TTC549 (cell line): ENCODE data around the gene COL4A2.

Experiments used
- FAIRE-seq: peaks from 2 replicates; lab custom pipeline; 2012; peaks lifted over from hg19 to GRCh38; lab: Jason Lieb, UNC

The COL4A2 gene

DNA sequence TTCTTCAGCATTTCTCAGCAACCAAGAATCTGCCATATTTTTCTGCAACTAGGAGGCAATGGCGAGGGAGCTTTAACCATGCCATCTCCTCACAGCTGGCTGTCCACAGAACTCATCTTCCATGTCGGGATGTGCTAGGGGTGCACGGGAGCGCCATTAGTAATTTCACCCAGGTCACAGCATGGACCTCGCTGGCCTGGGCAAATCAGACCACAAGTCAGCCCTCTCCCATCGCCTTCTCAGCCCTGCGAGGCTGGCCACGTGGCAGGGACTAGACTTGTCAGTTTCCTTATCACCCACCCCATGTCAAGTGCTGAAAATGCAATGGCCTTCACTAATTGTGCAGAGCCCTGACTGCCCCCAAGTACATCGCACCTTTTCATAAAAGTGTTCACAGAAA is 15.8 kb upstream of the COL4A2 start:
- no peak for FAIRE-seq

DNA sequence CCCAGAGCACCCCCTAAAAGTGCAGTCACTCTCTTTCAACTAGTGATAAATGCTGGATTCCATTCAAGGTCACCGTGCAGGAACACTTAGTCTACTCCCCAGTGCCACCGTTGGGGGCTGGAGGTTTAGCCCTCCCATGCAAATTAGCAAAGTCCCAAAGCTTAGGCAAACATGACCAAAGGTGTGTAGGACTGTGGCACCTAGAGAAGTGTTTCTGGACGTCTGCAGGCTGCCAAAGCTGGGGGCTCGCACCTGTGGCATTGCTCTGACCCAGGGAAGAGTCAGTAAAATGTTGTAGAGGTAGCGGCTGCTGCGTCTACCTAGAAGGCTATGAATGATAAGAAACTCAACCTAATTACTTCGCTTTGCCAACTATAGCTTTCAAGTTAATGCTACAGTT is 14.0 kb upstream of the COL4A2 start:
- no peak for FAIRE-seq

DNA sequence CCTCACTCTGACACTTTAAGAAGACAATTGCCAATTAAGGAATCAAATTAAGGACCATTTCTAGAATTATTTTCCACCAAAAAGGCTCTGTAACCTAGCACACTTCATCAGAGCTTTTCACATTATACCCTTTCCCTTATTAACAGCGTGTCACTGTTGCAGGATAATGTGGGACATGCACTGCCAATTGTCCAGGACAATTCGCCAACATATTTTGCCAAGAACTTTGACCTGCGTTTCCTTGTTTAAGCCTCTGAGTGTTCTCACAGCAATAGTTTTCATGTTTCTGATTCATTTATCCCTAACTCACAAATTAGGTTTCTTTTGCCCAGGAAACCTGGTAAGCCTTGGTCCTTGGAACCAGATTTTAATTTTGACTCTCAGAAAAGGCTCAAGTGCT is 13.4 kb upstream of the COL4A2 start:
- no peak for FAIRE-seq

- no peak for FAIRE-seq
These were observed 12.9 kb upstream of the COL4A2 start for GRCh38 chr13:110294146-110294545.

DNA sequence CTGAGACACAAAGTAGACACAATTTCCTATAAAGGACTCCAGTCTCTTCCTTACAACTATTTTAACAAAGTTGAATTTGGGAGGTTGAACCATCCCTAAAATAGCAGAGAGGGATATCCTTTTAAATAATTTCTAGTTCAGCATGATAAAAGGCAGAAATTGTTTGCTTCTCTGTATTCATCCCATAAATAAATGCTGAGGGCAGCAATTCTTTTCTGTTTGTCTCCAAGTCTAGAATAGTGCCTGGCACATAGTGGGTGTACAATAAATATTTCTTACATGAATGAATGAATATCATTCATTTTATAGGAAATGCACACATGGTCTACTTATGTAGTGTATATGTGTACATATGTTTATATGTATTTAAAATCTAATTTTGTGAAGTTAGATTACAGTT is 12.5 kb upstream of the COL4A2 start:
- no peak for FAIRE-seq

DNA sequence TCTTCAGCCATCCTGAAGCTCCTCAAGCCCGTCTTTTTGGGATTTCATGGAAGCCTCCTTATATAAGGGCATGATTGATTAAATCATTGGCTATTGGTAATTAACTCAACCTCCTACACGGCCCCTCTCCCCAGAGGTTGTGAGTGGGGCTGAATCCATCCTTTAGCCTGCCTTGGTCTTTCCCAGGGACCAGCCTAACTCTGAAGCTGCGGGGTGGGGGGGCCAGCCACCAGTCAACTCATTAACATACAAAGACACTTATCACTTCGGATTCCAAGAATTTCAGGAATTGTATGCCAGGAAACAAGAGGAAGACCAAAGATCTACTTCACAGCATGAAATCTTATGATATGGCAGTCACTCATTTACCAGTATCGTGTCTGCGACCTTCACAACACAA is 10.1 kb upstream of the COL4A2 start:
- FAIRE-seq, result no peak

DNA sequence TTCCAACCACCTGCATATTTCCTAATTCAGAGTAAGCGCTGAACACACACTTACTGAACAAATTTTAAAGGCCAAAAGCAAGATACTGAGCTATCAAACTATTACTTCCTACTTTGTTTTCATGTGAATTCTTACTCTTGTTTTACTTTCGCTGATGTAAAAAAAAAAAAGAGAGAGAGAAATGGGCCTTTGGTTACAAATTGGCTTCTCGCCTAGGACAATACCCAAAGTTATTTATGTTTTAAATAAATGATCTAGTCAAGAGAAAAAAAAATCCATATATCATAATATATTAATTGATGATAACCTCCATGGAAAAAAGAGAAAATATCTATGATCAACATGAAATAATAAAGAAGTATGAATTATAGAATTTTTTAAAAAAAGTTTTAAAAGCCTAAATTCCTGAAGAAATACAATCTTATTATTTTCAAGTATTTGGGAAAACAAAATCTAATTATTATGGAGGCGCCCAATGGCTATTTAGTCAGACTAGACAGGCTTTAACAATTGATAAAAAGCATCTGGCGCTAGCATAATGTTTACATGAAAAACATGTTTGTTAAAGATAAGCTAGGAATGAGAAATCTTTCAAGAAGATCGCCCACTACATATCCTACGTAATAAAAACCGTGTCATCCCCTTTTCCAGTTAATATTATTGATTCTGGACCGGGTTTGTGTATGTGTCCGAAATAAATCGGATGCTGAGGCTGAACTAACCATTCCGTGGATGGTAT is 9.1 kb upstream of the COL4A2 start:
- no peak for FAIRE-seq

DNA sequence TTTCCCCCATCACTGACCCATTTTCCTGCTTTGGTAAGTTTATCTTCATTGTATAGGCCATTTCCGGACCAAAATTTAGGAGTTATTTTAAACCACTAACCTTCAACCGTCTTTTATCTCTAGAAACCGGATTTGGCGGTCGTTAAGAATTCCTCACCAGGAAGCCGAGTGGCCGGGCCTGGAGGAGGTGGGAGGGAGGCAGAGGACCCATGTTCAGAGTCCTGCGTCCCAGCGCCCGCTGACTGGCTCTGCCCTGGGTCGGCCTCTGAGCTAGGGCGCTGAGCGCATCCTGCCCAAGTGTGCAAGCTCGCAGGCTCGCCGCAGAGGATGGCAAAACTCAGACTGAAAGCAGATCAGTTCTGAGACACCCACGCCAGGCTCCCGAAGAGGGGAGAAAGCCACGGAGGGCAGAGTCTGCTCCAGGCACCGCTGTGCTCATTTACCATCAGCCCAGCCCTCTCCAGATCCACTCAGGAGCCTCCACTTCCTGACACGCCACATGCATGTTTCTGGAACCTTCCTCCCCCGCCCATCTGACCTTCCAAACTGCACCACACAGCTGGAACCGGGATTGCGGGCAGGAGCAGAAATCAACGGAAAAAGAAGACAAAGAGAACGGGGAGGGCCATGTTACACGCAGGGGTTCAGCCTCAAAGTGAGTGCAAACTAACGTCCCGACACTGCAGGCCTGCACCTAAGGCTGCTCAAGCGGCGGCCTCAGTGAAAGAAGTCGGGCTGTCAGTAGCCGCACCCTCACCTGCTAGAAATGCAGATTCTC is 8.4 kb upstream of the COL4A2 start:
- FAIRE-seq, result no peak

DNA sequence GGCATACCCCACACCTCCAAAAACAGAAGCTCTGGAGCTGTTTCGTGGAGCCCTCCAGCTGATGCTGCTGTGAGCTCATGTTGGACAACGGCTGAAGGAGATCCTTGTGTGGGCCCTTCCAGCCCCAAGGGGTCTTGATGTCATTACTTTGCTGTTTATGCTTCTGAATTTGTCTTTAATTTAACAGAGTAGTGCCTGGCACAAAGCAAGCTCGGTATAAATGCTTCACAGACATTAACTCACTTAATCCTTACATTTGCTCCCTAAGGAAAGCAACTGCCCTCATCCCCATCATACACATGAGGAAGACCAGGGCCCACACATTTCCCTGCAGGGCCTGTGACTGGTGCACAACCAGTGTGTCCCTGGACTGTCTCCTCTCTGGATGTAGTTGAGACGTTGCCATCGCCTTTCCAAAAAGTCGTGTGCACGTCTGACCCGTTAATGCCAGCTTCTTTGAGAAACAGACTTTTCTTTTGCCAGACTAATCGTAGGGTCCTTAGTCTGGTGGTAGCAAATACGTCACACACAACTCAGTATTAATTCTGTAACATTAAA is 7.7 kb upstream of the COL4A2 start:
- no peak for FAIRE-seq

DNA sequence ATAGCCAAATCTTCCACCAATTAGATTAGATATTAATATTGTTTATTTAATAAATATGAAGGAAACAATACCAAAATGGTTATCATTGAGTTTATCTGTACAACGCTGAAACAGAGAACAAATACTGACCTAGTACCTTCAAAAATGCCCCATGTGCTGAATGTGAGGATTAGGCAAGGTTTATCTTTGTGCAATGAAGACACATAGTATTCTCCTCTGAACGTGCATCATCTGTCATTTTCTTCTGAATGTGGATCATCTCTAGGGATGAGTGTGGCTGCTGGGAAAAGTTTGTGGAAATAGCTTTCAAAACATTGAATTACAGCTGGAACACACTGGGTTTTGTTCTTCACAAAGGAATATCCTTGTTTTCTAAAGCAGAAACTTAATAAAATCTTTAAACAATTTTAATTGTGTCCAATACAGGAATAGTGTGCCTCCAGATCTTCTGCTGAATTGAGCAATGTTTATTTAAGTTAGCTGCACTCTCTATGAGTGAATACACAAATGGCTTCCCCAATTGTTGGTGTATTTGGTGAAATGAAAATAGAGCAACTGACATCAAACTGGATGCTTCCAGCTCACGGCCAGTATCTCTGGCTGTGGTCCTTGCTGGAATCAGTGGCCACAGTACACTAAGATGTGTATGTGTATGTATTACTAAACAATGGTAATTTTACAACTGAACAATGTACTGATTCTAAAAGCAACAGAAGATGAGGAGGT is 6.8 kb upstream of the COL4A2 start:
- FAIRE-seq, result no peak

- FAIRE-seq, result no peak
These were observed 6.0 kb upstream of the COL4A2 start for GRCh38 chr13:110301083-110301482.

DNA sequence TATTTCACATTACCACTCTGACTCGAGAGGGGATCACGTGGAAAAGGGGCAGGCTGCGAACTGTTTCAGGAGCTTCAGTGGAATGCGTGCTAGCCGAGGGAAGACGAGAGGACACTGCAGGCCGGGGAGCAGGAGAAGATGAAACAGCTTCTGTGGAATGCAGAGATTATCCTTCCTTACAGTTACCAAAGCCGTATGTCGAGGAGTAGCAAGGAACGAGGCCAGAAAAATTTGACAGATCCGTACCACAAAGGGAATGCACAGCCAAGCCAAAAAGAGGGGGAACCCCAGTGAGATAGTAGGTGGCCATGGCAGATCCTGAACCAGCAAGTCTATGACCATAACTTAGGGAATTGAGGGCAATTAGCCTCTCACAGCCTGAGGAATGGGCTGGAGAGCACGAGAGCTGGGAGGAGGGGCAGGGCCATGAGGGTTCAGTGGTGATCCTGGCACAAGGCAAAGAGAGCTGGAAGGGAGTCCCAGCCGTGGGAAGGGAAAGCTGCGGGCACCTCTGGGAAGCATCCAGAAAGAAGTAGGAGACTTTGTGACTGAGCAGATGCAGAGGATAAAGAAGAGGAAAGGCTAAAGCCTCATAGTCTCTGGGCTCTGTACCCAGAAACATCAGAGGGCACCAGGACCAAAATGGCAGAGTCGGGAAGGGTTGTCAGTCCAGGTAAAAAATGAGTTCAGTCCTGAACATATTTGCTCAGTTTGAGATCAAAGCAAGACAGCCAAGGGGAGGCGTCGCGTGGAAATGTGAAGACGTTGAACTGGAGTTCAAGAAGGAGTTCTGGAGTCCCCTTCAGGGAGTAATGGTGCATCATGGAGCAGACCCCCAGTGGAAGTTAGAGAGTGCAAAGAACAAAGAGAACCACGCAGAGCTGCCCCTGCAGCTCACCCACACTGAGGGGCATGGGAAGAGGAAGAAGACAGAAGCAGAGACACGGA is 5.2 kb upstream of the COL4A2 start:
- FAIRE-seq, result no peak

GRCh38 chr13:110302997-110303396 is 4.1 kb upstream of the COL4A2 start:
- no peak for FAIRE-seq

DNA sequence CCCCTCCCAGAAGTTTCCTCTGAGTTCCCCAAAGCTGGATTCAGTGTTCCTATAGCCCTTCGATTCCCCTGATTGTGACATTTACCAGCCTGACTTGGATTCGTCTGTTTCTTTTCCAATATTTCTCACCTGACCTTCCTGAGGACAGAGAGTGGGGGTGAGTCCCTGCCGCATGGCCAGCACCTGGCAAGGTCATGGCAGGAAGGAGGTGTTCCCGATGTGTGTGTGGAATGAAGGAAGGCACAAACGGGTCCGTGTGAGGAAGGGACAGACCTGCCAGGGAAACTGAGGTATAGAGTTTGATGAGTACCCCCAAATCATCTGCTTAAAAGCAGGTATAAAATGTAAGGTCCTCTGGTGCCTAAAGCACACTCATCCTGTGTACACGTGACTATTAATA is 3.4 kb upstream of the COL4A2 start:
- no peak for FAIRE-seq

DNA sequence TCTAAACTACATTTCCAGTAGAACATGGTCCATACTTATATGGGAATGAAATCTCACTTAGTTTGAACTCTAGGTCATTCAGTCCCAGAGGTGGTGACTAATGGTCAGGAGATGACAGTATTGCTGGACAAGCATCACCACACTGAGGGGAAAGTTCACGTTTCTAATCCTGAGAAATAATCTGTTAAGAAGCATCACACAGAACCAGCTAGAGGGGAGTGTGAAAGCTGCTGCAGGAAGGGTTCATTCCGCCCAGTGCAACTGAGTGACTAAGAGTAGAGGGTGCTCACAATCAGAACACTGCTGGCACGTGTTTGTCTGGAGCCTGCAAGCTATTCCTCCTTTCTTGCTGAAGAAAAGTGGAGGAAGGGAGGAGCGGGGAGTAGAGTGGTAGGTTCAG is 2.8 kb upstream of the COL4A2 start:
- no peak for FAIRE-seq

DNA sequence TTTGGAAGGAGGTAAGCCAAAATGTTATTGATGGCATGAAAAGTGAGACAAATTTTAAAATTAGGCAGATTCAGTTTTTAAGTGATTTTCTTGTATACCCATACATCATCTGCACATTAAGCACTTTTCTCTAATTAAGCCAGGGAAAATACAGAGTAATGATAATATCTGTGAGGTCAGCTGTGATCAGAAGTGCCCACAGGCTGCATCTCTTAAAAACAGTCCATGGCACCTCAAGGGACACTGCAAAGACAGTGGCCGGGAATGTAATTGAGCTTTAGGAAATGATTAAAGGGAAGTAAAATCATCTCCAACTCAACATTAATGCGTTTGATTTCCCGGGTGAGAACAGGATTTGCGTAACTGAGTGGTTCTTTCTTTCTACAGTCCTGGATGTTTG is 2.1 kb upstream of the COL4A2 start:
- FAIRE-seq, result no peak

- no peak for FAIRE-seq
These were observed 1.5 kb upstream of the COL4A2 start for GRCh38 chr13:110305544-110305943.

DNA sequence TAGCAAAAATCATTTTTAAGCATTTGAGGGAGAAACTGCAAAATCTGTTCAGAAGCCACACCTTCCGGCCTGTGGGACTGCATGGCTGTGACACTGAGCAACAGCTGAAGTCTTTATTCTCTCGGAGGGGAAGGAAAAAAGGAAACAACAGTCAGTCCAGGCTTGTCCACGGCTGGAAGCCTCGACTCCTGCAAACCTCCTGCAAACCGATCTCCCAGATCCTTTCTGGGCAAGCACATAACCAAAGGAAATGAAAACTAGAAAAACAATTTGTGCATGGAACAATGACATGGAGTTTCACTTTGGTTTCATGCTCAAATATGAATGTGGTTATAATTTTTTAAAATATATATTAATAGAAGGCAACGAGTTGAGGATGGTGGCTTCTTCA is 1.1 kb upstream of the COL4A2 start:
- FAIRE-seq, result no peak

GRCh38 chr13:110306340-110306959 is 634 bp upstream of the COL4A2 start:
- FAIRE-seq, result no peak

GRCh38 chr13:110307767-110308655 is 927 bp downstream of the COL4A2 start:
- no peak for FAIRE-seq
